Measurements from ENCODE around the gene ZSWIM7.

- TF ChIP-seq CTCF (conservative IDR thresholded peaks at IDR 0.05; ENCODE audit: low read depth, low read length) (no peak), POLR2A (IDR thresholded peaks at IDR 0.05; ENCODE audit: low read depth, low read length) (no peak), SMC3 (IDR thresholded peaks at IDR 0.05; ENCODE audit: low read depth, low read length) (no peak), RAD21 (IDR thresholded peaks at IDR 0.05; ENCODE audit: low read length) (no peak)
- TF ChIP-seq, protein P1, sequence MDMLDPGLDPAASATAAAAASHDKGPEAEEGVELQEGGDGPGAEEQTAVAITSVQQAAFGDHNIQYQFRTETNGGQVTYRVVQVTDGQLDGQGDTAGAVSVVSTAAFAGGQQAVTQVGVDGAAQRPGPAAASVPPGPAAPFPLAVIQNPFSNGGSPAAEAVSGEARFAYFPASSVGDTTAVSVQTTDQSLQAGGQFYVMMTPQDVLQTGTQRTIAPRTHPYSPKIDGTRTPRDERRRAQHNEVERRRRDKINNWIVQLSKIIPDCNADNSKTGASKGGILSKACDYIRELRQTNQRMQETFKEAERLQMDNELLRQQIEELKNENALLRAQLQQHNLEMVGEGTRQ (IDR thresholded peaks at IDR 0.05; ENCODE audit: low read depth, low read length), result no peak
Observed at GRCh38 chr17:15934866-15935265, 64.6 kb downstream of the ZSWIM7 start.

Data from IMR-90 (cell line).